Thyroid gland (tissue), 4 donors: ENCODE data around the gene NCOR1. TPM values are rescaled to one million over a fixed set of nuclear protein-coding genes. Genes with fewer than 3 reads are reported as not detected.
A peak's percentile ranks its signal among the peaks of the same experiment; 100 is the strongest.

Experiments used
- DNase-seq, 2 donors: peaks; one replicate each; pipeline ENCODE4 v3.0.0-alpha.2; 2019
- H3K27ac ChIP-seq, 3 donors: fragments of 200-600 bp; sonication (generic); 1 replicate in 2 of 3; 2 replicates in 1 of 3; pipeline ENCODE4 v1.5.1; 2016 to 2019; ENCODE audit warnings: mild to moderate bottlenecking in 1 of 3, moderate library complexity in 1 of 3
- H3K27me3 ChIP-seq: fragments of 200-600 bp; sonication (generic); one replicate; pipeline ENCODE4 v1.5.1; 2019
- H3K36me3 ChIP-seq, 2 donors: fragments of 200-600 bp; sonication (generic); one replicate each; pipeline ENCODE4 v1.5.1; 2016 to 2019
- H3K4me1 ChIP-seq, 2 donors: fragments of 200-600 bp; sonication (generic); one replicate each; pipeline ENCODE4 v1.5.1; 2017 to 2019
- H3K4me3 ChIP-seq, 3 donors: fragments of 200-600 bp; sonication (generic); replicated peaks in 1 of 3; 1 replicate in 2 of 3; 2 replicates in 1 of 3; pipeline ENCODE4 v1.5.1; 2016; ENCODE audit warnings: mild to moderate bottlenecking in 1 of 3
- H3K9me3 ChIP-seq: fragments of 200-600 bp; sonication (generic); one replicate; pipeline ENCODE4 v1.5.1; 2017
- POLR2A ChIP-seq, 2 donors: fragments of 450-650 bp; IDR thresholded peaks; one replicate each; pipeline ENCODE4 v1.6.1; 2017; ENCODE audit warnings: antibody characterized with exemption in 2 of 2, mild to moderate bottlenecking in 2 of 2, moderate library complexity in 1 of 2
- WGBS, 2 donors: methylation state at CpG; one replicate each; pipeline ENCODE4 v1.1.5; 2017; 5-methylcytosine and 5-hydroxymethylcytosine counted together
- intact Hi-C: fragments of 100-400 bp; cut with DNase I; formaldehyde crosslinking; loops from one replicate; pipeline ENCODE4 v1.15.1; 2023
- total RNA-seq, 4 donors: library from RNA; depleted of rRNA; stranded (reverse); fragments of >200 nt; gene quantifications; one replicate each; pipeline ENCODE4 v1.2.3, GENCODE V29; 2016
- TF ChIP-seq, protein P1 (sequence below), 6 experiments: fragments of 200-600 bp in 3 of 6; fragments of 450-650 bp in 3 of 6; sonication (generic) in 3 of 6; IDR thresholded peaks; one replicate each; pipeline ENCODE4 v1.5.1; 2016 to 2019; ENCODE audit warnings: antibody characterized with exemption in 6 of 6, mild to moderate bottlenecking in 2 of 6, inconsistent platforms in 1 of 6, moderate library complexity in 1 of 6

NCOR1 gene
- total RNA-seq, 4 donors from 2014 or later: 141 to 206 (median 204) TPM

DNA sequence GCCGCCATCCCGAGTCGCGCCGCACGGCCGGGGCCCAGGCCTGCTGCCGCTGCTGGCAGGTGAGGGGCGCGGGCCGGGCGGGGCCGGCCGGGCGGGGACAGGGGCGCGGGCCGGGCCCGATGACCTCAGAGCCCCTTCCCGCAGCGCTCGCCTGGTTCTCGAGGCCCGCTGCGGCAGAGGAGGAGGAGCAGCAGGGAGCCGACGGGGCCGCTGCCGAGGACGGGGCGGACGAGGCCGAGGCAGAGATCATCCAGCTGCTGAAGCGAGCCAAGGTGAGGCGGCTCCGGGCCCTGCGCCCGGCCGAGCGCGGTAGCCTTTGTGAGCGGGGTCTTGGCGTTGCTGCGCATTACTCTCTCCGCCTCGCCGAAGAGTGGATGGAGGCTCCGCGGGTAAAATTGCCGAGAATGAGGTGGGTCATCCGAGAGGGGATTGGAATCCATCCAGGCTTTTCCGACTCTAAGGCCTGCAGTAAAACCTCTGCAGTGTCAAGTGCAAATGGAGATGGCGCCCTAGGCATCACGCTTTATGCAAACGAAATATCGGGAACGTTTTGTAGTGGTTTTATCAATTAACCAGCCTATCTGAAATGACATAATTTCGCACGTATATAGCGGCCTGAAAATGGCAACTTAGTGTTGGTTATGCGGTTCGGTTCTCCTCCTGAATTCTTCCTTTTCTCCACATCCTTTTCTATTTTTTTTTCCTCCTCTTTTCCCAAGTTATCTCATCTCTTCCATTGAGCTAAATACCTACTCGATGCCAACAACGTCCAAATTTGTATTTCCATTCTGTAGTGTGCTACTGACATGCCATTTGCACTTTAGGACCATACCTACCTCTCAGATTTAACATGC, 215.1 kb downstream of the NCOR1 start:
- H3K4me1 ChIP-seq: peaks cover 15 to 16% of the 10 kb centered on the region in 2 donors
- H3K27me3 ChIP-seq: no peaks in the 10 kb centered on the region
- intact Hi-C loops: loop anchor here (10.0 kb wide), 1 partner anchor 175 kb away; no protein-coding TSS in a partner anchor
- TF ChIP-seq, protein P1, sequence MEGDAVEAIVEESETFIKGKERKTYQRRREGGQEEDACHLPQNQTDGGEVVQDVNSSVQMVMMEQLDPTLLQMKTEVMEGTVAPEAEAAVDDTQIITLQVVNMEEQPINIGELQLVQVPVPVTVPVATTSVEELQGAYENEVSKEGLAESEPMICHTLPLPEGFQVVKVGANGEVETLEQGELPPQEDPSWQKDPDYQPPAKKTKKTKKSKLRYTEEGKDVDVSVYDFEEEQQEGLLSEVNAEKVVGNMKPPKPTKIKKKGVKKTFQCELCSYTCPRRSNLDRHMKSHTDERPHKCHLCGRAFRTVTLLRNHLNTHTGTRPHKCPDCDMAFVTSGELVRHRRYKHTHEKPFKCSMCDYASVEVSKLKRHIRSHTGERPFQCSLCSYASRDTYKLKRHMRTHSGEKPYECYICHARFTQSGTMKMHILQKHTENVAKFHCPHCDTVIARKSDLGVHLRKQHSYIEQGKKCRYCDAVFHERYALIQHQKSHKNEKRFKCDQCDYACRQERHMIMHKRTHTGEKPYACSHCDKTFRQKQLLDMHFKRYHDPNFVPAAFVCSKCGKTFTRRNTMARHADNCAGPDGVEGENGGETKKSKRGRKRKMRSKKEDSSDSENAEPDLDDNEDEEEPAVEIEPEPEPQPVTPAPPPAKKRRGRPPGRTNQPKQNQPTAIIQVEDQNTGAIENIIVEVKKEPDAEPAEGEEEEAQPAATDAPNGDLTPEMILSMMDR (IDR thresholded peaks at IDR 0.05): no peak
- no peak for TF ChIP-seq POLR2A (IDR thresholded peaks at IDR 0.05)
- WGBS, 2 donors: 2 to 3% methylated on average over 18 to 38 of the region's 64 CpGs
- no peaks in the 10 kb centered on the region for H3K9me3 ChIP-seq
- H3K27ac ChIP-seq: peak overlapping the region; percentile 96 to 98 (median 97)
- DNase-seq: peak in 1 of 2 donors; percentile 53
- H3K4me3 ChIP-seq: peak overlapping the region; percentile 41 to 67 (median 51)
- peaks cover 31% of the 10 kb centered on the region in 2 donors for H3K36me3 ChIP-seq

DNA sequence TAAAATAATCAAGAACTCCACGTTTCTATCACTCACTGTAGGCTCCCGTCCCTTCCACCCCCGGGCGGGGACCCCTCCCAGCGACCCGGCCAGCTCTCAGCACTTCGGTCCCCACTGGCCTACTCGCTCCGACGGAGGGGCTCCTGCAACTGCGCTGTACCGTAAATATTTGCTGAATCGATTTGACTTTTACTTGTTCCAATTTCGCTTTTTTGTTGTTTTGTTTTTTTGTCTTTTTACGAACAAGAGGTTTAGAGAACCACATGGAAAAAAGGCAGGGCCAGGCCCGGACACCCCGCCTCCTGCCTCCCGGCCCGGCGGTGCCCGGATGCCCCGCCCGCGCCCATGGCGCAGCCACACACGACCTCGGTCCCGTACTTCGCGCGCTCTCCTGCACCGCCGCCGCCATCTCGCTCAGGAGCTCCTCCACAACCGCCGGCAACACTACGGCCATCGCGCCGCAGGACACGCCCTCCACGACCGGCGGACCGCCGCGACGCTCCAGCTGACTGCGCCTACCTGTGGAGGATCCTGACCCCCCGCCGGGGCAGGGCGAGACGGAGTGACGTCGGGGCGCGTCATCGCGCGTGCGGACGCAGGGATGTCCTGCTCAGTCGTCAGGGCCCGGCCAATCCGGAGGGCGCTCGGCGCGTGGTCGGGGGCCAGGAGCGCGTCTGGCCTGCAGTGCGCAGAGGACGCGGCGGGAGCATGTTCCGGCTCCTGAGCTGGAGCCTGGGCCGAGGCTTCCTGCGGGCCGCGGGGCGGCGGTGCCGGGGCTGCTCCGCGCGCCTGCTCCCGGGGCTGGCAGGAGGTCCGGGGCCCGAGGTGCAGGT, 216.0 kb downstream of the NCOR1 start, which contains the start of the genes TTC19 and ZSWIM7:
Gene TTC19, plus strand, starts transcription at position 684 of the 833 bp plus-strand sequence. Its CDS starts 25 bp downstream, at position 709.
Gene ZSWIM7, minus strand, starts transcription at position 564 of the 833 bp plus-strand sequence. Its CDS starts 110 bp downstream, at position 454.
- Histone ChIP-seq H3K27me3 (no peaks in the 10 kb centered on the region), H3K36me3 (peaks cover 24 to 25% of the 10 kb centered on the region in 2 donors), H3K27ac (peak within 1 kb of the TSS; percentile 96 to 98 (median 97)), H3K9me3 (no peaks in the 10 kb centered on the region), H3K4me3 (peak within 1 kb of the TSS; percentile 41 to 67 (median 51)), H3K4me1 (peaks cover 15 to 16% of the 10 kb centered on the region in 2 donors)
- intact Hi-C loops: loop anchor here (10.0 kb wide), 1 partner anchor 175 kb away; no protein-coding TSS in a partner anchor
- peak; percentile 98 for DNase-seq
- 1% methylated on average over 43 to 46 of the region's 91 CpGs for whole genome bisulfite sequencing, 2 donors
- TF ChIP-seq, protein P1 (IDR thresholded peaks at IDR 0.05): peak in 1 of 6 experiments; percentile 16
- TF ChIP-seq POLR2A (IDR thresholded peaks at IDR 0.05): peak; percentile 63 to 99

DNA sequence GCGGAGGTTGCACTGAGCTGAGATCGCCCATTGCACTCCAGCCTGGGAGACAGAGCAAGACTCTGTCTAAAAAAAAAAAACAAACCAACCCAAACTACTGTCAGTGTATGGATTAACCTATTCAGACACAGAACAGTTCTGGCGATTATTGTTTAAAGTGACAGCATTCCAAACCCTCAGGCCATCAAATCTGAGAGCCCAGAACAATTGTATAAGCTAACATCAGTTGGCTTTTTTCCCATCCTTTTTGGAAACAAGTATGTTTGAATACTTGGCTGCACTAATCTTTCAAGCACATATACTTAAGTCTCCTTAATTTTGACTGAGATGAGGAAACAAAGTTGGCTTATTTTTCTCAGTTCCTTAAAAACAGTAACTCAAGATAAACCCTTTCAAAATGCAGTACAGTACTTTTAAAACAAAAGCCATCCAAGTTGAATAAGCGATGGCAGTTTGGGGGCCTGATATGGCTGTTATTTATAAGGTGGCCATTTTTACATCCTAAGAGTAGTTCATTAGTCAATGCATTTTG, 217.2 kb downstream of the NCOR1 start:
- no peak overlapping the region for H3K4me3 ChIP-seq
- intact Hi-C loops: loop anchor here (10.0 kb wide), 1 partner anchor 173 kb away; no protein-coding TSS in a partner anchor

DNA sequence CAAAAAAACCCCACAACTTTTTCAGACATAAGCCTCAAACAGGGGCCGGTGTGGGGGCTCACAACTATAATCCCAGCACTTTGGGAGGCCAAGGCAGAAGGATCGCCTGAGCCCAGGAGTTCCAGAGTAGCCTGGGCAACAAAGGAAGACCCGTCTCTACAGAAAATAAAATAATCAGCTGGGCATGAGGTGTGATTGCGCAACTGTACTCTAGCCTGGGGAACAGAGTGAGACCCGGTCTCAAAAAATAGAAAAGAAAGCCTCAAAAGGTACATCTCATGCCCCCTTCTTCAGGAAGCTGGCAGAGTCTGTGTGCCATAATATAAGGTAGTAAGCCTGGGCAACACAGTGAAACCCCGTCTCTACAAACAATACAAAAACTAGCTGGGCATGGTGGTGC, 219.0 kb downstream of the NCOR1 start:
- no peak overlapping the region for H3K4me3 ChIP-seq
- TF ChIP-seq, protein P1 (IDR thresholded peaks at IDR 0.05): no peak
- no peak for TF ChIP-seq POLR2A (IDR thresholded peaks at IDR 0.05)
- H3K27ac ChIP-seq: no peak overlapping the region
- 79% methylated on average over 6 of the region's 6 CpGs for WGBS, 2 donors
- intact Hi-C loops: loop anchor here (10.0 kb wide), 1 partner anchor 172 kb away; no protein-coding TSS in a partner anchor
- peaks cover 10 to 12% of the 10 kb centered on the region in 2 donors for H3K4me1 ChIP-seq
- no peaks in the 10 kb centered on the region for H3K9me3 ChIP-seq
- no peaks in the 10 kb centered on the region for H3K36me3 ChIP-seq
- DNase-seq: no peak
- no peaks in the 10 kb centered on the region for H3K27me3 ChIP-seq

More for the DNA sequence above, 217.2 kb downstream of the NCOR1 start:
- Histone ChIP-seq H3K27me3 (no peaks in the 10 kb centered on the region), H3K36me3 (peaks cover 13 to 14% of the 10 kb centered on the region in 2 donors), H3K27ac (peak overlapping the region in 2 of 3 donors; percentile 97 to 98), H3K9me3 (no peaks in the 10 kb centered on the region), H3K4me1 (peaks cover 15 to 16% of the 10 kb centered on the region in 2 donors)
- WGBS, 2 donors: 71 to 80% methylated on average over 4 of the region's 4 CpGs
- TF ChIP-seq, protein P1 (IDR thresholded peaks at IDR 0.05): no peak
- no peak for TF ChIP-seq POLR2A (IDR thresholded peaks at IDR 0.05)
- no peak for DNase-seq
